ENCODE results near the gene SH2D1B. TPM values are rescaled to one million over a fixed set of nuclear protein-coding genes. Genes with fewer than 3 reads are reported as not detected.

Gene SH2D1B
- polyA plus RNA-seq, 6 donors from 2014 or later, result 0.21 to 1.2 (median 0.42) TPM

DNA sequence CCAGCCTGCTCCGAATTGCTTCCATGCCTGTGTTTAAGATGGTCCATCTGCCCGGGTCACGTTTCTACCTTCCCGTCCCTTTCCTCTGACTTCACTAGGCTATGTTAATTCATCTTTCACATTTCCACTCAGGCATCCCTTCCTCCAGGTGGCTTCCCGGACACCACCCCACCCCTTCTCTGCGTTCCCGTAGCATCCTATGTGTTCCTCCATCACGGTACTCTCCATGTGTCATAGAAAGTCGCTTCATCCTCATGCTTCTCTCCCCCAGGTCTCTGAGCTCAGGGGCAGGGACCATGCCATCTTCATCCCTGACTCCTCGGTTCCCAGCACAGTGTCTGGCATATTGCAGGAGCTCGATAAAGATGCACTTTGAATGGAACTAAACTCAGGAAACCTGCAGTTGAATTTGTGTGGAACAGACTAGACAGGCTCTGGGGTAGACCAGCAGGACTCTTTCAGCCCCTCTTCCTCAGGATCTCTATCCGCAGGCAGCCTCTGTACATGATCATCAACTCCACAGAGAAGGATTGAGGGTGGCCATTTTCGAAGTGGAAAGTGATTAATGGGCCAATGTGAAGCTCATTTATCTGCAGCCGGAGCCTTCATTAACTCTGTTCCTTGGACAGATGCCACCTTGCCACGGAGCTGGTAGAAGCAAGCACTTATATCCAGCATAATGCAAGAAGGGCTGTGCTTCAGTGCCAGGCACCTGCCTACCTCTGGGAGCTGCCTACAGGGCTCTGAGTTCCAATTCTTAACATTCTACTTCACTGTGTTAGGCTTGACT is 21.3 kb downstream of the SH2D1B start:
- H3K4me3 Mint-ChIP-seq, result no peak overlapping the region
- no peaks in the 10 kb centered on the region for H3K36me3 Mint-ChIP-seq
- no peak for ATAC-seq (ENCODE audit: low read depth in 2 of 2)
- no peak for DNase-seq
- H3K27ac Mint-ChIP-seq, result peak overlapping the region in 1 of 6 donors; percentile 2
- no peaks in the 10 kb centered on the region for H3K9me3 Mint-ChIP-seq
- peaks cover 0 to 18% (median 17%) of the 10 kb centered on the region in 3 donors for H3K27me3 Mint-ChIP-seq
- H3K4me1 Mint-ChIP-seq, result peaks cover 8 to 19% (median 10%) of the 10 kb centered on the region in 3 donors

GRCh38 chr1:162389971-162390370 is 22.0 kb downstream of the SH2D1B start:
- Mint-ChIP-seq H3K27me3 (peaks cover 0 to 18% (median 17%) of the 10 kb centered on the region in 3 donors), H3K27ac (no peak overlapping the region), H3K9me3 (no peaks in the 10 kb centered on the region), H3K4me3 (no peak overlapping the region), H3K4me1 (peaks cover 8 to 19% (median 10%) of the 10 kb centered on the region in 3 donors), H3K36me3 (no peaks in the 10 kb centered on the region)
- ATAC-seq (ENCODE audit: low read depth in 2 of 2) (no peak), DNase-seq (no peak)

DNA sequence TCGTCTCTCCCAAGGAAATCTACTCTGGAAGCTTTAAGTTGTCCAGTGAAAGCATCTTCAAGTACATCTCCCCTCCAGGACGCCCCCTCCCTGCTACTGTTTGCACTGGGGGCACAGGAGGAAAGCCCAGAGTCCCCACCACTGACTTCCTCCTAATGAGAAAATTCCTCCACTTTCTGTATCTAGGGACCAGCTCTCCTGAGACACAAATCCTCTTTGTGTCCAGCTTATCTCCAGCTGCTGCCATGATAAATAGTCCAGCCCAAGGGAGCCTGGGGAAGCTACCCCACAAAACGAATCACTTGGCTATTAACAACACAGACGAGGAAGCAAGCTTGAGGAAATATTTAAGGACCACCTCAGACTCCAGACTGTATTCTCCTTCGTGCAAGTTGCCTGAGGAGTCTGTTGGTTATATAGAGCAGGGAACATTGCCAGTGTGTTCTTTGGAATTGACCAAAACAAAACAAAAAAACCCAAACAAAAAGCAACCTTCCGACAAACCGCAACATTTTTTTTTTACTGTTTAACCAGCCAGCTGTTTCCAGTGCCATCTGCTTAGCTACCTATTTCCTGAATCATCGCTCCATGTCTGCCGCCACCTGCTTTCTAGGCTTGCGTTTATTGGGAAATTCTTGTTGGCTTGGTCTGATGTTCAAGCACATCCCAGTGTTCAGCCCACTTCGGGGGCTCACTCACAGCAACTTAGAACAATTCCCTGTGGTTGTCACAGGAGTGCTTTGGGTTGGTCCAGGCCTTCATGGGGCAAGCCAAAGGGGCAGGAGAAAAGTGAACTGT is 22.7 kb downstream of the SH2D1B start:
- H3K36me3 Mint-ChIP-seq, result no peaks in the 10 kb centered on the region
- ATAC-seq (ENCODE audit: low read depth in 2 of 2), result no peak
- no peak for DNase-seq
- H3K27ac Mint-ChIP-seq, result peak overlapping the region in 2 of 6 donors; percentile 1 to 34
- H3K27me3 Mint-ChIP-seq, result peaks cover 0 to 18% (median 17%) of the 10 kb centered on the region in 3 donors
- H3K9me3 Mint-ChIP-seq, result no peaks in the 10 kb centered on the region
- H3K4me1 Mint-ChIP-seq, result peaks cover 8 to 19% (median 10%) of the 10 kb centered on the region in 3 donors
- H3K4me3 Mint-ChIP-seq, result no peak overlapping the region

- H3K27ac Mint-ChIP-seq, result no peak overlapping the region
- H3K27me3 Mint-ChIP-seq, result peaks cover 0 to 18% (median 17%) of the 10 kb centered on the region in 3 donors
- peak overlapping the region in 1 of 8 donors; percentile 38 for H3K4me3 Mint-ChIP-seq
- no peaks in the 10 kb centered on the region for H3K36me3 Mint-ChIP-seq
- DNase-seq, result no peak
- no peaks in the 10 kb centered on the region for H3K9me3 Mint-ChIP-seq
- ATAC-seq (ENCODE audit: low read depth in 2 of 2), result no peak
- peaks cover 8 to 19% (median 10%) of the 10 kb centered on the region in 3 donors for H3K4me1 Mint-ChIP-seq
Observed at GRCh38 chr1:162388615-162389014, 23.3 kb downstream of the SH2D1B start.

GRCh38 chr1:162388083-162388594 is 23.8 kb downstream of the SH2D1B start:
- peaks cover 0 to 18% (median 17%) of the 10 kb centered on the region in 3 donors for H3K27me3 Mint-ChIP-seq
- DNase-seq (no peak), ATAC-seq (ENCODE audit: low read depth in 2 of 2) (no peak)
- H3K36me3 Mint-ChIP-seq, result no peaks in the 10 kb centered on the region
- no peak overlapping the region for H3K4me3 Mint-ChIP-seq
- peak overlapping the region in 1 of 6 donors; percentile 49 for H3K27ac Mint-ChIP-seq
- H3K4me1 Mint-ChIP-seq, result peaks cover 8 to 19% (median 10%) of the 10 kb centered on the region in 3 donors
- H3K9me3 Mint-ChIP-seq, result no peaks in the 10 kb centered on the region

DNA sequence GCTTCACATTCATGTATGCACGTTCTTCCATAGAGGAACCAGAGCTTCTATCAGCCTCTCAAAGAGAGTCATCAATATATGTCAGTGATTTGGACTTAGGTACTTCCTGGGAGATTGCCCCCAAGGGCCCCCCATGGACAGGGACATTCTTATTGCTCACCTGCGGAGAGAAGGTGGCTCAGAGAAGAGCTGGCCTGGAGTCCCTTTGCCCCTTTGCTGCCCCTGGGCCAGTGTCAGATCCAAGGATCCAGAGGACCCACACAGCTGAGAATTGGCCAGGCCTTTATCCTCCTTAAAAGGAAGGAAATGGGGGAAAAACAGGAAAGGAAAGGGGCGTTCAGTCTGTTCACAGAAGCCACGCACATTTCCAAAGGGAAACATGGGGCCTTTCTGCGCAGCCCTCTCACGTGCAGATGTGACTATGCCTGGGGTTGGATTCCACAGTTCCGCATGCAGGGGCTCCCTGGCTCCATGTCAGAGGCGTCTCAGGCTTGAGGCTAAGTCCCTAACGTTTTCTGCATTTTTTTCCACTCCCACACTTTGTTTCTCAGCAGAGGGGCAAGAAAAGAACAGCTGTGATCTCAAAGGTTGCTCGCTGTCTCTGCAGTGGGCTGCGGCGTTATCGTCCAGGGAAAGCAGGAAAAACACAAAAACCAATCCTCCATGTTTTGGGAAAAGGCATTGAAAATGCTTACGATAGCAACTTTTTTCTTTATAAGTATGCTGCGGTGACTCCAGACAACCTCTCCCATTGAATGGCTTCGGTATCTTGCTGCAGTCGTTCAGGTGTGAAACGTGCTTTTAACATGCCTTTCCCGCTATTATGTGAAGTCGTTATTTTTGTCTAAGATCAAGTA is 24.5 kb downstream of the SH2D1B start:
- ATAC-seq (ENCODE audit: low read depth in 2 of 2) (no peak), DNase-seq (no peak)
- Mint-ChIP-seq H3K27me3 (peaks cover 0 to 18% (median 17%) of the 10 kb centered on the region in 3 donors), H3K4me3 (no peak overlapping the region), H3K27ac (no peak overlapping the region), H3K9me3 (no peaks in the 10 kb centered on the region), H3K4me1 (peaks cover 8 to 19% (median 10%) of the 10 kb centered on the region in 3 donors), H3K36me3 (no peaks in the 10 kb centered on the region)

GRCh38 chr1:162386292-162387225 is 25.4 kb downstream of the SH2D1B start:
- ATAC-seq (ENCODE audit: low read depth in 2 of 2) (no peak), DNase-seq (no peak)
- H3K27ac Mint-ChIP-seq, result no peak overlapping the region
- peaks cover 0 to 18% (median 12%) of the 10 kb centered on the region in 3 donors for H3K27me3 Mint-ChIP-seq
- no peaks in the 10 kb centered on the region for H3K9me3 Mint-ChIP-seq
- H3K4me3 Mint-ChIP-seq, result peak overlapping the region in 1 of 8 donors; percentile 18
- peaks cover 4 to 12% (median 10%) of the 10 kb centered on the region in 3 donors for H3K4me1 Mint-ChIP-seq
- H3K36me3 Mint-ChIP-seq, result no peaks in the 10 kb centered on the region

GRCh38 chr1:162385702-162386101 is 26.2 kb downstream of the SH2D1B start:
- ATAC-seq (ENCODE audit: low read depth in 2 of 2), result no peak
- Mint-ChIP-seq H3K27me3 (peaks cover 0 to 17% (median 12%) of the 10 kb centered on the region in 3 donors), H3K4me3 (no peak overlapping the region), H3K4me1 (peaks cover 4 to 12% (median 10%) of the 10 kb centered on the region in 3 donors), H3K9me3 (peaks cover 0 to 2% (median 0%) of the 10 kb centered on the region in 7 donors), H3K36me3 (no peaks in the 10 kb centered on the region), H3K27ac (no peak overlapping the region)
- DNase-seq, result no peak

GRCh38 chr1:162385280-162385623 is 26.7 kb downstream of the SH2D1B start:
- H3K9me3 Mint-ChIP-seq, result peaks cover 0 to 2% (median 0%) of the 10 kb centered on the region in 7 donors
- H3K4me3 Mint-ChIP-seq, result no peak overlapping the region
- no peak for ATAC-seq (ENCODE audit: low read depth in 2 of 2)
- no peak for DNase-seq
- peaks cover 4 to 12% (median 10%) of the 10 kb centered on the region in 3 donors for H3K4me1 Mint-ChIP-seq
- H3K36me3 Mint-ChIP-seq, result no peaks in the 10 kb centered on the region
- peaks cover 0 to 12% (median 12%) of the 10 kb centered on the region in 3 donors for H3K27me3 Mint-ChIP-seq
- no peak overlapping the region for H3K27ac Mint-ChIP-seq

- peaks cover 0 to 12% (median 10%) of the 10 kb centered on the region in 3 donors for H3K27me3 Mint-ChIP-seq
- H3K4me3 Mint-ChIP-seq, result peak overlapping the region in 1 of 8 donors; percentile 42
- ATAC-seq (ENCODE audit: low read depth in 2 of 2), result no peak
- H3K36me3 Mint-ChIP-seq, result no peaks in the 10 kb centered on the region
- H3K9me3 Mint-ChIP-seq, result peaks cover 0 to 2% (median 0%) of the 10 kb centered on the region in 7 donors
- H3K4me1 Mint-ChIP-seq, result peaks cover 4 to 12% (median 10%) of the 10 kb centered on the region in 3 donors
- no peak overlapping the region for H3K27ac Mint-ChIP-seq
- DNase-seq, result no peak
Observed at GRCh38 chr1:162384601-162385279, 27.2 kb downstream of the SH2D1B start.

- Mint-ChIP-seq H3K4me3 (no peak overlapping the region), H3K4me1 (peaks cover 4 to 6% (median 6%) of the 10 kb centered on the region in 3 donors), H3K27ac (no peak overlapping the region), H3K27me3 (peaks cover 0 to 10% (median 8%) of the 10 kb centered on the region in 3 donors), H3K36me3 (no peaks in the 10 kb centered on the region), H3K9me3 (peaks cover 0 to 2% (median 0%) of the 10 kb centered on the region in 7 donors)
- ATAC-seq (ENCODE audit: low read depth in 2 of 2) (no peak), DNase-seq (no peak)
Observed at GRCh38 chr1:162384116-162384515, 27.8 kb downstream of the SH2D1B start.
